ENCODE measurements around the gene TMEM225B.
"Not testable (repeated sequence)": the region's sequence is repeated elsewhere in the genome, so short reads cannot be mapped to it uniquely, and the experiment has no call there.

The TMEM225B gene

GRCh38 chr7:99645590-99645989 is 47.5 kb downstream of the TMEM225B start:
- TF ChIP-seq EZH2 (IDR thresholded peaks at IDR 0.05; ENCODE audit: borderline replicate concordance, low read depth, low read length, severe bottlenecking) = no peak
- TF ChIP-seq CTCF (IDR thresholded peaks at IDR 0.05; ENCODE audit: borderline replicate concordance, extremely low read depth, low read length, poor library complexity, severe bottlenecking) = no peak

GRCh38 chr7:99648843-99649242 is 50.8 kb downstream of the TMEM225B start:
- ATAC-seq (ENCODE audit: insufficient read depth, low read depth) (no peak), DNase-seq (no peak)
- Histone ChIP-seq H3K9ac (ENCODE audit: low read depth, low read length) (no peak overlapping the region), H3K36me3 (ENCODE audit: insufficient read depth, low read length) (peaks cover 14% of the 10 kb centered on the region), H3K4me2 (ENCODE audit: insufficient read depth, low read length) (no peak overlapping the region), H3K4me1 (ENCODE audit: insufficient read depth, low read length) (no peaks in the 10 kb centered on the region), H3K9me3 (ENCODE audit: insufficient read depth, low read length, severe bottlenecking) (peaks cover 3% of the 10 kb centered on the region), H3K4me3 (ENCODE audit: low read depth in 1 of 2, low read length in 2 of 2) (no peak overlapping the region), H2AFZ (ENCODE audit: low read depth, low read length) (no peak overlapping the region), H3K27me3 (ENCODE audit: insufficient read depth, low read length, poor library complexity) (no peaks in the 10 kb centered on the region), H3K27ac (ENCODE audit: low read length) (no peak overlapping the region), H3K79me2 (ENCODE audit: insufficient read depth, low read length) (no peaks in the 10 kb centered on the region), H4K20me1 (ENCODE audit: insufficient read depth, low read length) (no peaks in the 10 kb centered on the region)
- TF ChIP-seq EZH2 (IDR thresholded peaks at IDR 0.05; ENCODE audit: borderline replicate concordance, low read depth, low read length, severe bottlenecking) (no peak), CTCF (IDR thresholded peaks at IDR 0.05; ENCODE audit: borderline replicate concordance, extremely low read depth, low read length, poor library complexity, severe bottlenecking) (no peak)

More at GRCh38 chr7:99645590-99645989, 47.5 kb downstream of the TMEM225B start:
- H3K4me1 ChIP-seq (ENCODE audit: insufficient read depth, low read length) = no peaks in the 10 kb centered on the region
- no peak overlapping the region for H3K4me2 ChIP-seq (ENCODE audit: insufficient read depth, low read length)
- ATAC-seq (ENCODE audit: insufficient read depth, low read depth) (no peak), DNase-seq (no peak)
- H3K79me2 ChIP-seq (ENCODE audit: insufficient read depth, low read length) = no peaks in the 10 kb centered on the region
- no peaks in the 10 kb centered on the region for H3K9me3 ChIP-seq (ENCODE audit: insufficient read depth, low read length, severe bottlenecking)
- H3K9ac ChIP-seq (ENCODE audit: low read depth, low read length) = no peak overlapping the region
- H2AFZ ChIP-seq (ENCODE audit: low read depth, low read length) = no peak overlapping the region
- H4K20me1 ChIP-seq (ENCODE audit: insufficient read depth, low read length) = no peaks in the 10 kb centered on the region
- peaks cover 19% of the 10 kb centered on the region for H3K36me3 ChIP-seq (ENCODE audit: insufficient read depth, low read length)
- no peaks in the 10 kb centered on the region for H3K27me3 ChIP-seq (ENCODE audit: insufficient read depth, low read length, poor library complexity)
- H3K27ac ChIP-seq (ENCODE audit: low read length) = no peak overlapping the region
- H3K4me3 ChIP-seq (ENCODE audit: low read depth in 1 of 2, low read length in 2 of 2) = no peak overlapping the region

- H4K20me1 ChIP-seq (ENCODE audit: insufficient read depth, low read length) = no peaks in the 10 kb centered on the region
- H3K27me3 ChIP-seq (ENCODE audit: insufficient read depth, low read length, poor library complexity) = no peaks in the 10 kb centered on the region
- H3K27ac ChIP-seq (ENCODE audit: low read length) = no peak overlapping the region
- H3K4me3 ChIP-seq (ENCODE audit: low read depth in 1 of 2, low read length in 2 of 2) = no peak overlapping the region
- DNase-seq = no peak
- ATAC-seq (ENCODE audit: insufficient read depth, low read depth) = no peak
- no peak overlapping the region for H3K9ac ChIP-seq (ENCODE audit: low read depth, low read length)
- H3K9me3 ChIP-seq (ENCODE audit: insufficient read depth, low read length, severe bottlenecking) = peaks cover 3% of the 10 kb centered on the region
- H3K79me2 ChIP-seq (ENCODE audit: insufficient read depth, low read length) = no peaks in the 10 kb centered on the region
- H3K4me1 ChIP-seq (ENCODE audit: insufficient read depth, low read length) = no peaks in the 10 kb centered on the region
- TF ChIP-seq CTCF (IDR thresholded peaks at IDR 0.05; ENCODE audit: borderline replicate concordance, extremely low read depth, low read length, poor library complexity, severe bottlenecking) (no peak), EZH2 (IDR thresholded peaks at IDR 0.05; ENCODE audit: borderline replicate concordance, low read depth, low read length, severe bottlenecking) (no peak)
- no peak overlapping the region for H2AFZ ChIP-seq (ENCODE audit: low read depth, low read length)
- H3K36me3 ChIP-seq (ENCODE audit: insufficient read depth, low read length) = no peaks in the 10 kb centered on the region
- no peak overlapping the region for H3K4me2 ChIP-seq (ENCODE audit: insufficient read depth, low read length)
Measured at GRCh38 chr7:99651290-99651689, 53.2 kb downstream of the TMEM225B start.

- no peak overlapping the region for H3K27ac ChIP-seq (ENCODE audit: low read length)
- H3K27me3 ChIP-seq (ENCODE audit: insufficient read depth, low read length, poor library complexity) = no peaks in the 10 kb centered on the region
- no peaks in the 10 kb centered on the region for H3K36me3 ChIP-seq (ENCODE audit: insufficient read depth, low read length)
- no peaks in the 10 kb centered on the region for H3K79me2 ChIP-seq (ENCODE audit: insufficient read depth, low read length)
- H3K4me2 ChIP-seq (ENCODE audit: insufficient read depth, low read length) = no peak overlapping the region
- H3K4me1 ChIP-seq (ENCODE audit: insufficient read depth, low read length) = no peaks in the 10 kb centered on the region
- no peak overlapping the region for H2AFZ ChIP-seq (ENCODE audit: low read depth, low read length)
- H3K9ac ChIP-seq (ENCODE audit: low read depth, low read length) = no peak overlapping the region
- DNase-seq (no peak), ATAC-seq (ENCODE audit: insufficient read depth, low read depth) (no peak)
- H3K9me3 ChIP-seq (ENCODE audit: insufficient read depth, low read length, severe bottlenecking) = peaks cover 3% of the 10 kb centered on the region
- TF ChIP-seq EZH2 (IDR thresholded peaks at IDR 0.05; ENCODE audit: borderline replicate concordance, low read depth, low read length, severe bottlenecking) (no peak), CTCF (IDR thresholded peaks at IDR 0.05; ENCODE audit: borderline replicate concordance, extremely low read depth, low read length, poor library complexity, severe bottlenecking) (no peak)
- no peak overlapping the region for H3K4me3 ChIP-seq (ENCODE audit: low read depth in 1 of 2, low read length in 2 of 2)
- H4K20me1 ChIP-seq (ENCODE audit: insufficient read depth, low read length) = no peaks in the 10 kb centered on the region
Measured at GRCh38 chr7:99652671-99653070, 54.6 kb downstream of the TMEM225B start.

GRCh38 chr7:99653269-99653668 is 55.2 kb downstream of the TMEM225B start:
- not testable (repeated sequence) for H3K4me3 ChIP-seq (ENCODE audit: low read depth in 1 of 2, low read length in 2 of 2); H2AFZ ChIP-seq (ENCODE audit: low read depth, low read length); H3K9ac ChIP-seq (ENCODE audit: low read depth, low read length); H3K4me1 ChIP-seq (ENCODE audit: insufficient read depth, low read length); H3K36me3 ChIP-seq (ENCODE audit: insufficient read depth, low read length); H4K20me1 ChIP-seq (ENCODE audit: insufficient read depth, low read length); H3K9me3 ChIP-seq (ENCODE audit: insufficient read depth, low read length, severe bottlenecking); DNase-seq; H3K27ac ChIP-seq (ENCODE audit: low read length); H3K27me3 ChIP-seq (ENCODE audit: insufficient read depth, low read length, poor library complexity); H3K79me2 ChIP-seq (ENCODE audit: insufficient read depth, low read length); ATAC-seq (ENCODE audit: insufficient read depth, low read depth); H3K4me2 ChIP-seq (ENCODE audit: insufficient read depth, low read length)

All from DND-41 (cell line).